A549 (cell line): ENCODE data around the gene RNPEP.

Experiments
- BHLHE40 ChIP-seq: IDR thresholded peaks from 2 replicates; pipeline ENCODE4 v1.6.1; 2012; ENCODE audit warnings: low read depth, low read length, inconsistent platforms
- CTCF ChIP-seq: fragments of >200 bp; sonication (Bioruptor Twin); formaldehyde crosslinking; IDR thresholded peaks from 3 replicates; pipeline ENCODE4 v1.5.1; 2016
- ELK1 ChIP-seq: fragments of 150-350 bp; IDR thresholded peaks from 2 replicates; pipeline ENCODE4 v1.6.1; 2014; ENCODE audit warnings: low read depth, mild to moderate bottlenecking, low read length
- EP300 ChIP-seq, 2 experiments: fragments of >200 bp; sonication (Bioruptor Twin); formaldehyde crosslinking; IDR thresholded peaks; 2 replicates in 1 of 2; 3 replicates in 1 of 2; pipeline ENCODE4 v1.6.1; 2016 to 2017
- FOSL2 ChIP-seq, 2 experiments: fragments of 450-650 bp in 1 of 2; fragments of >200 bp in 1 of 2; sonication (Bioruptor Twin) in 1 of 2; formaldehyde crosslinking; IDR thresholded peaks; 2 replicates each; pipeline versions ENCODE4 v1.5.0 to v1.6.1; 2016 to 2020; ENCODE audit warnings: mild to moderate bottlenecking in 1 of 2, moderate library complexity in 1 of 2
- HMGXB4 ChIP-seq: fragments of 250-450 bp; sonication (Bioruptor Pico); IDR thresholded peaks from 2 replicates; pipeline ENCODE4 v1.5.0; 2021; ENCODE audit warnings: mild to moderate bottlenecking, moderate library complexity, borderline replicate concordance
- HOXB13 ChIP-seq: fragments of 250-450 bp; sonication (Bioruptor Pico); IDR thresholded peaks from 2 replicates; pipeline ENCODE4 v1.5.0; 2020; ENCODE audit warnings: low read depth, mild to moderate bottlenecking, moderate library complexity
- NFE2L2 ChIP-seq: fragments of 150-350 bp; conservative IDR thresholded peaks from 2 replicates; pipeline ENCODE4 v1.6.1; 2014; ENCODE audit warnings: low read length
- POLR2AphosphoS2 ChIP-seq: conservative IDR thresholded peaks from 2 replicates; pipeline ENCODE4 v1.6.1; 2012; ENCODE audit warnings: low read length, improper control_type of control experiment, inconsistent platforms
- RFX5 ChIP-seq: fragments of 450-650 bp; IDR thresholded peaks from 2 replicates; pipeline ENCODE4 v1.7.1; 2014; ENCODE audit warnings: antibody characterized with exemption, mild to moderate bottlenecking, moderate library complexity
- SREBF2 ChIP-seq: fragments of 450-650 bp; IDR thresholded peaks from 2 replicates; pipeline ENCODE4 v1.6.1; 2014; ENCODE audit warnings: mild to moderate bottlenecking, moderate library complexity
- ZNF302 ChIP-seq: fragments of 250-450 bp; sonication (Bioruptor Pico); IDR thresholded peaks from 2 replicates; pipeline ENCODE4 v1.9.0; 2021; ENCODE audit warnings: inconsistent platforms, mild to moderate bottlenecking, moderate library complexity
- TF ChIP-seq, protein P1 (sequence below): fragments of >200 bp; sonication (Bioruptor Twin); formaldehyde crosslinking; IDR thresholded peaks from 3 replicates; pipeline ENCODE4 v1.6.1; 2016

DNA sequence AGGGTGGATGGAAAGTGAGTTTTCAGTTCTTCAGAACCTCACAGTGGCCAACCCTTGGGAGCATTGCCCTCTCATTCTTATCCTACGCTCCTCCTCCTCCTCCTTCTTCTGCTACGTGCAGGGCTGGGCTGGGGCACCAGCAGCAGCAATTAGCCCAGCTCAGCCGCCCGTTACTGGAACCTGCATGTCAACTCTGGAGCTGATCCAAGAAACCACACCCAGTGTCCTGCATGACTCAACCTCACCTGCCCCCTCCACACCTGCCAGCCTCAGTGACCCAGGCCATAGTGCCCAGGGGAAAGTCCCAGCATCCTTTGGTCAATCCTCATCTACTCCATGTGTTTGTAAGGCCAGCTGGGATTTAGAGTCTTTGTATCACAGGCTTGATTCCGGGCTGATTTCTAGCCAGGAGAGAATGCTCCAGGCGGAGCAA is 40.6 kb downstream of the RNPEP start:
- TF ChIP-seq CTCF (no peak), POLR2AphosphoS2 (no peak), ZNF302 (peak; percentile 90), SREBF2 (no peak), RFX5 (no peak), EP300 (IDR thresholded peaks at IDR 0.05) (peak in 1 of 2 experiments; percentile 46; a peak in 1 of 5 replicates), ELK1 (no peak), HOXB13 (CRISPR knock-in tag) (peak; percentile 97; the same call in 1 of the 2 replicates), NFE2L2 (no peak), HMGXB4 (no peak), BHLHE40 (no peak), FOSL2 (IDR thresholded peaks at IDR 0.05) (no peak), FOSL2 (CRISPR knock-in tag; IDR thresholded peaks at IDR 0.05) (peak; percentile 80)
- TF ChIP-seq, protein P1, sequence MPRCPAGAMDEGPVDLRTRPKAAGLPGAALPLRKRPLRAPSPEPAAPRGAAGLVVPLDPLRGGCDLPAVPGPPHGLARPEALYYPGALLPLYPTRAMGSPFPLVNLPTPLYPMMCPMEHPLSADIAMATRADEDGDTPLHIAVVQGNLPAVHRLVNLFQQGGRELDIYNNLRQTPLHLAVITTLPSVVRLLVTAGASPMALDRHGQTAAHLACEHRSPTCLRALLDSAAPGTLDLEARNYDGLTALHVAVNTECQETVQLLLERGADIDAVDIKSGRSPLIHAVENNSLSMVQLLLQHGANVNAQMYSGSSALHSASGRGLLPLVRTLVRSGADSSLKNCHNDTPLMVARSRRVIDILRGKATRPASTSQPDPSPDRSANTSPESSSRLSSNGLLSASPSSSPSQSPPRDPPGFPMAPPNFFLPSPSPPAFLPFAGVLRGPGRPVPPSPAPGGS: no peak
